Gastrocnemius medialis (tissue), 4 donors: ENCODE data around the gene PCNX2. TPM values are rescaled to one million over a fixed set of nuclear protein-coding genes. Genes with fewer than 3 reads are reported as not detected.
"Not testable (repeated sequence)": the region's sequence is repeated elsewhere in the genome, so short reads cannot be mapped to it uniquely, and the experiment has no call there.

Experiments
- ATAC-seq, 2 donors: fragments of 150-250 bp; one replicate each; pipeline ENCODE4 v1.9.1; 2016
- DNase-seq, 2 donors: peaks; one replicate each; pipeline ENCODE4 v3.0.0-alpha.2; 2019
- H3K27ac ChIP-seq, 4 donors: fragments of 200-600 bp; sonication (generic); 1 replicate in 1 of 4; 2 replicates in 3 of 4; pipeline ENCODE4 v1.5.1; 2016 to 2018; ENCODE audit warnings: mild to moderate bottlenecking in 2 of 4, moderate library complexity in 1 of 4
- H3K27me3 ChIP-seq, 3 donors: fragments of 200-600 bp; sonication (generic) in 2 of 3; 1 replicate in 1 of 3; 2 replicates in 2 of 3; pipeline versions ENCODE4 v1.5.1 to v1.6.0; 2016 to 2019; ENCODE audit warnings: mild to moderate bottlenecking in 1 of 3, moderate library complexity in 1 of 3
- H3K36me3 ChIP-seq, 2 donors: fragments of 200-600 bp; sonication (generic) in 1 of 2; one replicate each; pipeline ENCODE4 v1.5.1; 2017 to 2018
- H3K4me1 ChIP-seq, 2 donors: fragments of 200-600 bp; sonication (generic) in 1 of 2; one replicate each; pipeline ENCODE4 v1.5.1; 2016 to 2017; ENCODE audit warnings: mild to moderate bottlenecking in 2 of 2
- H3K4me3 ChIP-seq, 4 donors: fragments of 200-600 bp; sonication (generic) in 3 of 4; 1 replicate in 1 of 4; 2 replicates in 3 of 4; pipeline ENCODE4 v1.5.1; 2016 to 2019; ENCODE audit warnings: mild to moderate bottlenecking in 2 of 4
- H3K9me3 ChIP-seq, 3 donors: fragments of 200-600 bp; sonication (generic) in 2 of 3; 1 replicate in 1 of 3; 2 replicates in 2 of 3; pipeline ENCODE4 v1.5.1; 2016 to 2019
- CTCF ChIP-seq, 5 experiments: fragments of 450-650 bp in 3 of 5; fragments of 200-600 bp in 2 of 5; sonication (generic) in 2 of 5; IDR thresholded peaks in 4 of 5; conservative IDR thresholded peaks in 1 of 5; 1 replicate in 4 of 5; 2 replicates in 1 of 5; pipeline ENCODE4 v1.5.1; 2016 to 2019; ENCODE audit warnings: antibody characterized with exemption in 5 of 5, mild to moderate bottlenecking in 3 of 5, moderate library complexity in 3 of 5
- POLR2A ChIP-seq, 2 donors: fragments of 450-650 bp; IDR thresholded peaks; one replicate each; pipeline ENCODE4 v1.6.1; 2017; ENCODE audit warnings: antibody characterized with exemption in 2 of 2, mild to moderate bottlenecking in 2 of 2, moderate library complexity in 2 of 2
- in situ Hi-C, 4 donors: fragments of 200-750 bp; cut with MboI; loops; one replicate each; pipeline versions ENCODE4 v1.15.0 to v1.8.0; 2017; ENCODE audit warnings: low sequenced_read_pairs in 4 of 4
- intact Hi-C: fragments of 100-400 bp; cut with DNase I; formaldehyde crosslinking; loops from one replicate; pipeline ENCODE4 v1.15.1; 2023; ENCODE audit warnings: low total_unique reads
- total RNA-seq, 4 donors: library from RNA; depleted of rRNA; stranded (reverse); fragments of >200 nt; gene quantifications; one replicate each; pipeline versions ENCODE4 v1.1.0 to v1.2.3, GENCODE V29; 2016

The PCNX2 gene
- total RNA-seq, 4 donors from 2014 or later = 0.34 to 5.6 (median 1.9) TPM

GRCh38 chr1:233113009-233113879, 182.3 kb downstream of the PCNX2 start:
- peak overlapping the region in 1 of 4 donors; percentile 15 for H3K4me3 ChIP-seq
- no peaks in the 10 kb centered on the region for H3K27me3 ChIP-seq
- H3K9me3 ChIP-seq = no peaks in the 10 kb centered on the region
- ATAC-seq (peak; percentile 98 to 99), DNase-seq (peak; percentile 59 to 78)
- in situ Hi-C loops (no loop called here), intact Hi-C loops (no loop called here)
- H3K36me3 ChIP-seq = no peaks in the 10 kb centered on the region
- no peak for TF ChIP-seq POLR2A (IDR thresholded peaks at IDR 0.05)
- no peak for TF ChIP-seq CTCF (IDR thresholded peaks at IDR 0.05 in 4 of 5, conservative IDR thresholded peaks at IDR 0.05 in 1 of 5)
- H3K4me1 ChIP-seq = peaks cover 0 to 11% of the 10 kb centered on the region in 2 donors
- peak overlapping the region; percentile 51 to 65 (median 60) for H3K27ac ChIP-seq

DNA sequence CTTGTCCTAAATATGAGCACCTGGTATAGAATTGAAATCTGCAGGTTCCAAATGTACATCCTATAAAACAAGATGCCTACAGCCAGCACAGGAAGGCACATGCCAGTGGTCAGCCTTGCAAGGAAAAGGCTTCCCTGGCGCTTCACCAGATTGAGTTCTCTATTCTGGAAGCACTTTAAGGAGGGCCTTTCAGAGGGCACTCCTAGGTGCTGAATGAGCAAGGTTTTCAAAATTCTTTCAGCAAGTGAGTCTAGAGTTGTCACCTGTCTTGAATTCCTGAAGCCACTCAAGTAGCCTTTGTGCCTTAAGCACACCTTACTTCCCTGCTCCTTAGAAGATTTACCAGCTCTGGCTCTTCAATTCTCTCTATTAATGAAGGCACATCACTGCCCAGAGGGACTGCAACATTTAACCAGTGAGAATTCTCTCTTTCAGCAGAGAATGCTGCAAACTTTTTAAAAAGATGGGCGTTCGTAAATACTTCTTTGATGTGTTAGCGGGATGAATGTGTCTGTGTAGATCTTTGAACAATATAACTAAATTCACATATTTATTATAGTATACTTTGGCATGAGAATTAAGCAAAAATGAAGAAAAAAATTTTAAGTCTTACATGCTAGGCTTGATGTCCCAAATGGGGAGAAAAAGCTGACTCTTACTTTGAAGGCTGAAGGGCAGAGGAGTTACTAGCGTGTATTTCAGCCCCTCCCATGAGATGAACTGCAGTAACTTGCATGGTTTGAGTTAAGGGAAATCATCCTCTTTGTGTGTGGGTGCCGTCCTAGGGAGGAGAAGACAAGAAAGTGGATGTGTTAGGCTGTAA, 183.1 kb downstream of the PCNX2 start:
- intact Hi-C loops (no loop called here), in situ Hi-C loops (no loop called here)
- ATAC-seq = peak; percentile 19 to 24
- H3K27ac ChIP-seq = peak overlapping the region in 1 of 4 donors; percentile 7
- DNase-seq = no peak
- H3K4me1 ChIP-seq = peaks cover 0 to 11% of the 10 kb centered on the region in 2 donors
- no peak overlapping the region for H3K4me3 ChIP-seq
- no peaks in the 10 kb centered on the region for H3K27me3 ChIP-seq
- TF ChIP-seq CTCF (IDR thresholded peaks at IDR 0.05 in 4 of 5, conservative IDR thresholded peaks at IDR 0.05 in 1 of 5) (no peak), POLR2A (IDR thresholded peaks at IDR 0.05) (no peak)
- no peaks in the 10 kb centered on the region for H3K9me3 ChIP-seq
- no peaks in the 10 kb centered on the region for H3K36me3 ChIP-seq

GRCh38 chr1:233111731-233112130, 183.8 kb downstream of the PCNX2 start:
- H3K4me1 ChIP-seq = peaks cover 0 to 11% of the 10 kb centered on the region in 2 donors
- no peaks in the 10 kb centered on the region for H3K36me3 ChIP-seq
- ATAC-seq (no peak), DNase-seq (no peak)
- in situ Hi-C loops = no loop called here
- TF ChIP-seq POLR2A (IDR thresholded peaks at IDR 0.05) = no peak
- TF ChIP-seq CTCF (IDR thresholded peaks at IDR 0.05 in 4 of 5, conservative IDR thresholded peaks at IDR 0.05 in 1 of 5) = no peak
- no peaks in the 10 kb centered on the region for H3K9me3 ChIP-seq
- H3K4me3 ChIP-seq = no peak overlapping the region
- no peak overlapping the region for H3K27ac ChIP-seq
- intact Hi-C loops = no loop called here
- no peaks in the 10 kb centered on the region for H3K27me3 ChIP-seq

- no peak for DNase-seq
- Histone ChIP-seq H3K27me3 (no peaks in the 10 kb centered on the region), H3K4me3 (no peak overlapping the region), H3K9me3 (no peaks in the 10 kb centered on the region), H3K4me1 (peaks cover 0 to 11% of the 10 kb centered on the region in 2 donors), H3K27ac (no peak overlapping the region), H3K36me3 (no peaks in the 10 kb centered on the region)
- no peak for TF ChIP-seq CTCF (IDR thresholded peaks at IDR 0.05 in 4 of 5, conservative IDR thresholded peaks at IDR 0.05 in 1 of 5)
- no peak for TF ChIP-seq POLR2A (IDR thresholded peaks at IDR 0.05)
- in situ Hi-C loops = no loop called here
- intact Hi-C loops = no loop called here
- no peak for ATAC-seq
These were observed 186.4 kb downstream of the PCNX2 start for GRCh38 chr1:233109096-233109495.

DNA sequence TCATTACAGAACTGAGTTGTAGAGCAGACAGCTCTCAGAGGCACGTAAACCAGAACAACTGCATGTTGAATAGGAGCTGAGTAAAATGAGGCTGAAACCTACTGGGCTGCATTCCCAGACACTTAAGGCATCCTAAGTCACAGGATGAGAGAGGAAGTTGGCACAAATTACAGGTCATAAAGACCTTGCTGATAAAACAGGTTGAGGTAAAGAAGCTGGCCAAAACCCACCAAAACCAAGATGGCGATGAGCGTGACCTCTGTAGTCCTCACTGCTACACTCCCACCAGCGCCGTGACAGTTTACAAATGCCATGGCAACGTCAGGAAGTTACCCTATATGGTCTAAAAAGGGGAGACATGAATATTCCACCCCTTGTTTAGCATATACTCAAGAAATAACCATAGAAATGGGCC, 187.8 kb downstream of the PCNX2 start:
- H3K27ac ChIP-seq, H3K36me3 ChIP-seq, H3K27me3 ChIP-seq, intact Hi-C loops, H3K4me3 ChIP-seq, H3K9me3 ChIP-seq, DNase-seq, in situ Hi-C loops, ATAC-seq, H3K4me1 ChIP-seq: not testable (repeated sequence)
